Activated naive CD4-positive, alpha-beta T cell treated with anti-CD3 and anti-CD28 coated beads for 36 hours (primary cell): ENCODE measurements around the gene PDZRN3. TPM values are rescaled to one million over a fixed set of nuclear protein-coding genes. Genes with fewer than 3 reads are reported as not detected.

Source experiments
- CTCF ChIA-PET: fragments of 350-600 bp; sonication (Branson Sonifier 250); formaldehyde crosslinking; loops from one replicate; lab custom pipeline; 2021; ENCODE audit warnings: antibody characterized with exemption; lab: Charles Lee
- DNase-seq: peaks from one replicate; pipeline ENCODE4 v3.0.0-alpha.2; 2020
- H3K27ac Mint-ChIP-seq: one replicate; pipeline ENCODE4 v1.8.0; 2021; ENCODE audit warnings: mild to moderate bottlenecking, mixed read lengths
- H3K27me3 Mint-ChIP-seq: one replicate; pipeline ENCODE4 v1.8.0; 2021; ENCODE audit warnings: low read depth, mixed read lengths
- H3K36me3 Mint-ChIP-seq: one replicate; pipeline ENCODE4 v1.8.0; 2021; ENCODE audit warnings: low read depth, mixed read lengths
- H3K4me1 Mint-ChIP-seq: one replicate; pipeline ENCODE4 v1.8.0; 2021; ENCODE audit warnings: low read depth, mixed read lengths
- H3K4me3 Mint-ChIP-seq: one replicate; pipeline ENCODE4 v1.8.0; 2021; ENCODE audit warnings: mild to moderate bottlenecking, moderate library complexity, mixed read lengths
- H3K9me3 Mint-ChIP-seq: one replicate; pipeline ENCODE4 v1.8.0; 2021; ENCODE audit warnings: mixed read lengths
- intact Hi-C: fragments of 100-400 bp; cut with micrococcal nuclease; formaldehyde crosslinking; loops from one replicate; pipeline ENCODE4 v1.15.1; 2023
- total RNA-seq, 2 experiments: library from RNA; stranded (reverse); gene quantifications; one replicate each; pipeline ENCODE4 v1.2.3, GENCODE V29; 2021

The PDZRN3 gene
- not detected for total RNA-seq

DNA sequence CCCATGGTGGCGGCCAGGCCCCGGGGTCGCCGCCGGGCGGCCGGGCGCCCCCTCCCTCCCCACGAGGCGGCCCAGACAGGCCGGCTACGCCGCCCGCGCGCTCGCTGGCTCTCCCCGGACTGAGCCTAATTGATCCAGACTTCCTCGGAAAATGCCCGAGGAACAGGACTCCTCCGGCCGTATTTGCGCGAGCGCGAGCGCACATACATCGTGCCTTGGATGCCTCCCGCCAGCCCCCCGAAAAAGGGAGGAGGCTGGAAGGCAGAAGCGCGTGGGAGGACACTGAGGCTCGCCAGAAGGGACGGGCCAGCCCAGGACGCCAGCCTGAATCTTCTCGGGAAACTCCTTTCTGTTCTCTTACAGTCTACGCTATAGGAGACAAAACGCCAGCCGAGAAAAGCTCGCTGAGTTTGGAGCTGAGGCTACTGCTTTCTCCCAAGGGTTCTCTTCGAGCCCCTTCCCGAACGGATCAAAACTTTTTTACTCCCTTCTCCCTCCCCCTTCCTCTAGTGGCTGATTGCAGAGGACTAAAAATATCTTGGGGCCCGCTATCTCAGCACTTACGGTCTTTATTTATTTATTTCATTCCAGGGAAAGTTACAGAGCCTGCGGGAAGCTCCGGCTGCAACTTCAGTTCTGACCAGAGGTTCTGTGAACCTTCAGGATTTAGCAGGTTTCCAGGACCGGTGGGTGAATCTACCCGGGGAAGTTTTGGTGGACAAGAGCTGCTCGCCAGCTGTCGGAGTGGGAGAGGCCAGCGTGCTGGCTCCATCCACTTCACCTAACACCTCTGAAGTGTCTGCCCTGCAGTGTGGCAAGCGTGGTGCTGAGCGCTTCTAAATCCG lies at the start of gene PDZRN3:
Gene PDZRN3 (minus strand): TSS at position 121 of the 845 bp plus-strand sequence.
- DNase-seq, result no peak
- intact Hi-C loops, result no loop called here
- no peak within 1 kb of the TSS for H3K27ac Mint-ChIP-seq
- no peaks in the 10 kb centered on the region for H3K4me1 Mint-ChIP-seq
- H3K9me3 Mint-ChIP-seq, result no peaks in the 10 kb centered on the region
- CTCF ChIA-PET, result no interaction called here
- H3K27me3 Mint-ChIP-seq, result peaks cover 19% of the 10 kb centered on the region
- no peak within 1 kb of the TSS for H3K4me3 Mint-ChIP-seq
- no peaks in the 10 kb centered on the region for H3K36me3 Mint-ChIP-seq

DNA sequence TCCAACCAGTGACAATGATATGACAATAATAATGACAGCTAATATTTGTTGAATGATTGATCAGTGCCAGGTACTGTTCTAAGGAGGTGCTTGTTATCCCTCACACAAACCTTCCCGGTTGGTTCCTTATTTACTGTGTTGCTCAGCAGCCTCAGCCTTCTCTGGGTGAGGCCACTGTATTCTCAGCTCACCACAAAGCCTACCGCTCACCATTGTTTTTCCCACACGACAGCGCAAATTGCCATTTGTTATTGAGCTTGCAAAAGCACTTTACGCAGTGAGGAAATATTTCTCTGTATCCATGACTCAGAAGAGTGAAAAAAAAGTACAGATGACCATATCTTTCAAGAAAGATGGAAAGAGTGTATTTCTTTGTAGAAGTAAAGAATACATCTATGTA lies 49.5 kb upstream of the PDZRN3 start:
- intact Hi-C loops, result no loop called here
- CTCF ChIA-PET, result no interaction called here
- no peak for DNase-seq
- Mint-ChIP-seq H3K4me3 (no peak overlapping the region), H3K4me1 (no peaks in the 10 kb centered on the region), H3K27me3 (no peaks in the 10 kb centered on the region), H3K27ac (no peak overlapping the region), H3K36me3 (no peaks in the 10 kb centered on the region), H3K9me3 (peaks cover 2% of the 10 kb centered on the region)

GRCh38 chr3:73669260-73669659 lies 44.5 kb upstream of the PDZRN3 start:
- CTCF ChIA-PET, result no interaction called here
- intact Hi-C loops, result no loop called here
- H3K4me3 Mint-ChIP-seq, result no peak overlapping the region
- no peak for DNase-seq
- H3K27ac Mint-ChIP-seq, result no peak overlapping the region
- H3K4me1 Mint-ChIP-seq, result no peaks in the 10 kb centered on the region
- no peaks in the 10 kb centered on the region for H3K27me3 Mint-ChIP-seq
- peaks cover 2% of the 10 kb centered on the region for H3K9me3 Mint-ChIP-seq
- H3K36me3 Mint-ChIP-seq, result no peaks in the 10 kb centered on the region

- no peaks in the 10 kb centered on the region for H3K27me3 Mint-ChIP-seq
- H3K36me3 Mint-ChIP-seq, result no peaks in the 10 kb centered on the region
- H3K9me3 Mint-ChIP-seq, result peaks cover 2% of the 10 kb centered on the region
Measured at GRCh38 chr3:73668391-73668790, 43.6 kb upstream of the PDZRN3 start.

DNA sequence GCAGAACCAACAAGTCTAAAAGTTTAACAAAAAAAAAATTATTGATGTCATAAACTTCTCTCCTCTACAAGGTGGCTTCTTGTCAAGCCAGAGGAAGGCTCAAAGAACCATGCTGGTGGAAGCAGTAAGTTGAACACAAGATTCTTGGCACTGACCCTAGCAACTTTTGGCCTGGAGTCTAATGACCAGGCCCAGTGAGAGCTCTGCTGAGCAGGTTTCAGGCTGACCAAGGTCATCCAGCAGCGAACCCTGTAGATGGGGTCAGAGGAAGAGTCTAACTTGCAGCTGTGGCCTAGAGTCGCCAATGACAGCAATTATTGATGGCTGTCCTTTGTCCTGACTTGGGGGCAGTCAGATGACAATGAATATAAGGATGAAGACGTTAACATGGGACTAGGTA lies 43.1 kb upstream of the PDZRN3 start:
- no peaks in the 10 kb centered on the region for H3K36me3 Mint-ChIP-seq
- H3K9me3 Mint-ChIP-seq, result no peaks in the 10 kb centered on the region
- no peak for DNase-seq
- CTCF ChIA-PET, result no interaction called here
- no peaks in the 10 kb centered on the region for H3K4me1 Mint-ChIP-seq
- intact Hi-C loops, result no loop called here
- no peak overlapping the region for H3K4me3 Mint-ChIP-seq
- no peak overlapping the region for H3K27ac Mint-ChIP-seq
- H3K27me3 Mint-ChIP-seq, result no peaks in the 10 kb centered on the region

More at GRCh38 chr3:73668391-73668790, 43.6 kb upstream of the PDZRN3 start:
- Mint-ChIP-seq H3K27ac (no peak overlapping the region), H3K4me3 (no peak overlapping the region), H3K4me1 (no peaks in the 10 kb centered on the region)
- intact Hi-C loops, result no loop called here
- CTCF ChIA-PET, result interaction anchor here (0.6 kb wide), 1 partner anchor 161 kb away, joined by 3 read pairs; no protein-coding TSS in a partner anchor
- no peak for DNase-seq

DNA sequence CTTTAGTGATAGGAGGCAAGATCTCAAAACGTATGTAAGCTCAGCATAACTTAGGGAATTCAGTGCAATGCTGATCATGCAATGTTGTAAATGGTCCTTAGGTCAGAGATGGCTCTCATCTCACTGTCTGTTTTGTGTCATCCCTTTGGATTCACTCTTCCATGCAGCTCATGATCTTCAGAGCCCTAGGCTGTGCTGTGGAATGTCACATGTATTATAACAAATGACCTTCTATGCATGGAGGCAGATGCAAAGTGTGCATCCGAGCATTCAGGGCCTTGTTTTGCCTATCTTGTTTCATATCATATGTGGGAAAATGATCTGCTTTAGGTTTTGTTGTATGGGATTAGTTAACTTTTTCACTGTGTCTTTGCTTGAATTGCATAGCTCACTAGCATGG lies 40.5 kb upstream of the PDZRN3 start:
- H3K27me3 Mint-ChIP-seq, result no peaks in the 10 kb centered on the region
- intact Hi-C loops, result no loop called here
- CTCF ChIA-PET, result no interaction called here
- DNase-seq, result no peak
- H3K27ac Mint-ChIP-seq, result no peak overlapping the region
- H3K36me3 Mint-ChIP-seq, result no peaks in the 10 kb centered on the region
- H3K4me3 Mint-ChIP-seq, result no peak overlapping the region
- H3K9me3 Mint-ChIP-seq, result no peaks in the 10 kb centered on the region
- H3K4me1 Mint-ChIP-seq, result no peaks in the 10 kb centered on the region

- DNase-seq, result no peak
- H3K9me3 Mint-ChIP-seq, result no peaks in the 10 kb centered on the region
- no peaks in the 10 kb centered on the region for H3K4me1 Mint-ChIP-seq
- CTCF ChIA-PET, result no interaction called here
- intact Hi-C loops, result no loop called here
- no peaks in the 10 kb centered on the region for H3K27me3 Mint-ChIP-seq
- H3K36me3 Mint-ChIP-seq, result no peaks in the 10 kb centered on the region
- H3K27ac Mint-ChIP-seq, result no peak overlapping the region
- H3K4me3 Mint-ChIP-seq, result no peak overlapping the region
Measured at GRCh38 chr3:73664389-73664788, 39.6 kb upstream of the PDZRN3 start.

DNA sequence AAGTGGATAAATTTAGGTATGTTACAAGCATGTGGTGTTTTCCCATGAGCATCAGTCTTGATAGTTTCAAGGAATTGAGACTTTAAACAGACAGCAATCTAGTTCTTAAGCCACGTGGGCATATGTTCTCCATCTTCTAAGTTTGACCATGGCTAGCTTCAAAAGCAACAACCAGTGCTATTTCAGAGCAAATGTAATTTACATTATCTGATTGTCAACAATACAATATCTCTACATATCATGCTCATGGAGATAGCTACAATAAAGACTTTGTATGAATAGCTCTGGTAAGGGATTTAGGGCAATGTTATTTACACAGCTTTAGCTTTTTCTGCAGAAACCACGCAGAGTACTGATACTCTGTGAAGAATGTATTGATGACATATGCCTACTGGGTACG lies 38.8 kb upstream of the PDZRN3 start:
- no peaks in the 10 kb centered on the region for H3K36me3 Mint-ChIP-seq
- no peak for DNase-seq
- CTCF ChIA-PET, result no interaction called here
- no peaks in the 10 kb centered on the region for H3K27me3 Mint-ChIP-seq
- H3K4me1 Mint-ChIP-seq, result no peaks in the 10 kb centered on the region
- no peak overlapping the region for H3K4me3 Mint-ChIP-seq
- H3K27ac Mint-ChIP-seq, result no peak overlapping the region
- intact Hi-C loops, result no loop called here
- no peaks in the 10 kb centered on the region for H3K9me3 Mint-ChIP-seq

- H3K27me3 Mint-ChIP-seq, result no peaks in the 10 kb centered on the region
- H3K9me3 Mint-ChIP-seq, result no peaks in the 10 kb centered on the region
- H3K4me1 Mint-ChIP-seq, result no peaks in the 10 kb centered on the region
- DNase-seq, result no peak
- H3K27ac Mint-ChIP-seq, result no peak overlapping the region
- intact Hi-C loops, result no loop called here
- H3K4me3 Mint-ChIP-seq, result no peak overlapping the region
- CTCF ChIA-PET, result no interaction called here
- no peaks in the 10 kb centered on the region for H3K36me3 Mint-ChIP-seq
Measured at GRCh38 chr3:73661265-73661664, 36.5 kb upstream of the PDZRN3 start.

DNA sequence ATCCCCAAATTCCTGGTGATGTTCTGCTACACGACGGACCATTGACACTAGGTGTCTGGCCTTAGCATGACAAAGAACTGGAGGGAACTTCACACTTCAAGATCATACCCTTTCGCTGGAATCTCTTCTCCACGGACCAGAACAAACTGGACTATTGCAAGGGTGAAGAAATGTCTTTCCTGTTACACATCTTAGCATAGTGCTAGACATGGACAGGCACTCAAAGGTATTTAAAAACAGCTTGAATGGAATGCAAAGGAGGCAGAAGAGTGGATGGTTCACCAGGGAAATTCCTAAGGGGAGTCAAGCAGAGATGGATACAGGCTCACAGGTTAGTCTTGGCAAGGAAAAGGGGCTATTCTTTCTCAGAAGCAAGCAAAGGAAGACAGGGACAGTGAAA lies 33.5 kb upstream of the PDZRN3 start:
- CTCF ChIA-PET, result no interaction called here
- no peaks in the 10 kb centered on the region for H3K9me3 Mint-ChIP-seq
- H3K4me1 Mint-ChIP-seq, result no peaks in the 10 kb centered on the region
- H3K4me3 Mint-ChIP-seq, result no peak overlapping the region
- H3K27me3 Mint-ChIP-seq, result no peaks in the 10 kb centered on the region
- DNase-seq, result no peak
- no peak overlapping the region for H3K27ac Mint-ChIP-seq
- intact Hi-C loops, result no loop called here
- H3K36me3 Mint-ChIP-seq, result no peaks in the 10 kb centered on the region

GRCh38 chr3:73657186-73657585 lies 32.4 kb upstream of the PDZRN3 start:
- no peaks in the 10 kb centered on the region for H3K27me3 Mint-ChIP-seq
- intact Hi-C loops, result no loop called here
- H3K4me1 Mint-ChIP-seq, result no peaks in the 10 kb centered on the region
- CTCF ChIA-PET, result no interaction called here
- H3K4me3 Mint-ChIP-seq, result no peak overlapping the region
- no peaks in the 10 kb centered on the region for H3K9me3 Mint-ChIP-seq
- H3K27ac Mint-ChIP-seq, result no peak overlapping the region
- DNase-seq, result no peak
- H3K36me3 Mint-ChIP-seq, result no peaks in the 10 kb centered on the region

GRCh38 chr3:73656241-73656890 lies 31.6 kb upstream of the PDZRN3 start:
- H3K27me3 Mint-ChIP-seq, result no peaks in the 10 kb centered on the region
- no peak for DNase-seq
- no peaks in the 10 kb centered on the region for H3K4me1 Mint-ChIP-seq
- no peak overlapping the region for H3K27ac Mint-ChIP-seq
- H3K4me3 Mint-ChIP-seq, result no peak overlapping the region
- intact Hi-C loops, result no loop called here
- no peaks in the 10 kb centered on the region for H3K9me3 Mint-ChIP-seq
- CTCF ChIA-PET, result no interaction called here
- no peaks in the 10 kb centered on the region for H3K36me3 Mint-ChIP-seq

DNA sequence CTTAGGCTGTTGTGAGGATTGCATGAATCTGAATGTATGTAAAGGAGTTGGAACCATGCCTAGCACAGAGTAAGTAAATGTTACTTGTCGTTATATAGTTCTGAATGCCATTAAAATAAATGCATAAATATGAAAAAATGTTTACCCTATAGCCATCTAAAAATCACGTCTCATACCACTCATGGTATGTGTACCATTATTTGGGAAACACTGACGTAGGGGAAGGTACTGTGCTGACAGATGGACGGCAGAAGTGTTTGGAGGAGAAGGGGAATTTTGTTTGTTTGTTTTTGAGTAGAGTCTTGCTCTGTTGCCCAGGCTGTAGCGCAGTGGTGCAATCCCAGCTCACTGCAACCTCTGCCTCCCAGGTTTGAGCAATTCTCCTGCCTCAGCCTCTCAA lies 30.5 kb upstream of the PDZRN3 start:
- Mint-ChIP-seq H3K36me3 (no peaks in the 10 kb centered on the region), H3K4me3 (no peak overlapping the region), H3K4me1 (no peaks in the 10 kb centered on the region), H3K27me3 (no peaks in the 10 kb centered on the region), H3K27ac (no peak overlapping the region), H3K9me3 (no peaks in the 10 kb centered on the region)
- CTCF ChIA-PET, result no interaction called here
- no peak for DNase-seq
- intact Hi-C loops, result no loop called here
